NCI-H446 treated with DMSO at 0.1 percent for 48 hours (cell line): ENCODE data around the gene COMTD1.

Experiments
- DNase-seq: peaks from one replicate; lab custom pipeline; 2025; lab: John Stamatoyannopoulos, UW

Gene COMTD1

DNA sequence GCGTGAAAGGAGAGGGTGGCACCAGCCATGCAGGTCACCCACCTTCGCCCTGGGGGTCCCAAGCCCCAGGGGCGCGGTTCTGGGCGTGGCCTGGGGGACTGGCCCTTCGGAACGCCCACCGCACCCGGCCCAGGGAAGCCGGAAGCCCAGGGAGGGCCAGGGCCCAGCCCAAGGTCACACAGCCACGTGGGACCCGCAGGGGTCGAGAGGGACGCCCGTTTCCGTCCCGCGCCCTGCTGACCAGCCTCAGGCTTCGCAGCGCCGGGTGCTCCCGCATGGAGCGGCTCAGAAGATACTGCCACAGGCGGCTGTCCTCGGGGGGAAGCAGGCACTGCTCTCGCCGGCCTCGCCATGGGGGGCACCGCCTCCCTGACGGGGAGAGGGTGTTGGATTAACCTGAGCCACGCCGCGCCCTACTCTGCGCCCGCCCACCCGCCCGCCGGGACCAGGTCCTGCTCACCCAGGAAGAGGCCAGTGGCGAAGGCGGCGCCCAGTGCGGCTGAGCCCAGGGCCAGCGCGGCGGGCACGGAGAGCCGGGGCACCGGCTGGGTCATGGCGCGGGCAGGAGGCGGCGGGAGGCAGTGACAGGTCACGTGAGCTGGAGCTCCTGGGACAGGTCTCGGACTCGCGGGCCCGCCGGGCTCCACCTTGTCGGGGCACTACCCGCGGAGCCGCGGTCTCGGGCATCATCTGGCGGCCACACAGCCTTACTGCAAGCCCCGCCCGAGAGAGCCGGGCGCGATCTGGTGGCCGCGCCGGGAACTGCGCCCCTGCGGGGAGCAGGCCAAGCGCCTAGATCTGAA, at the start of gene COMTD1:
TSS of gene COMTD1 (minus strand) at position 583 of the 803 bp plus-strand sequence. CDS start at position 554, 29 bp downstream.
- peak; percentile 49 for DNase-seq

DNA sequence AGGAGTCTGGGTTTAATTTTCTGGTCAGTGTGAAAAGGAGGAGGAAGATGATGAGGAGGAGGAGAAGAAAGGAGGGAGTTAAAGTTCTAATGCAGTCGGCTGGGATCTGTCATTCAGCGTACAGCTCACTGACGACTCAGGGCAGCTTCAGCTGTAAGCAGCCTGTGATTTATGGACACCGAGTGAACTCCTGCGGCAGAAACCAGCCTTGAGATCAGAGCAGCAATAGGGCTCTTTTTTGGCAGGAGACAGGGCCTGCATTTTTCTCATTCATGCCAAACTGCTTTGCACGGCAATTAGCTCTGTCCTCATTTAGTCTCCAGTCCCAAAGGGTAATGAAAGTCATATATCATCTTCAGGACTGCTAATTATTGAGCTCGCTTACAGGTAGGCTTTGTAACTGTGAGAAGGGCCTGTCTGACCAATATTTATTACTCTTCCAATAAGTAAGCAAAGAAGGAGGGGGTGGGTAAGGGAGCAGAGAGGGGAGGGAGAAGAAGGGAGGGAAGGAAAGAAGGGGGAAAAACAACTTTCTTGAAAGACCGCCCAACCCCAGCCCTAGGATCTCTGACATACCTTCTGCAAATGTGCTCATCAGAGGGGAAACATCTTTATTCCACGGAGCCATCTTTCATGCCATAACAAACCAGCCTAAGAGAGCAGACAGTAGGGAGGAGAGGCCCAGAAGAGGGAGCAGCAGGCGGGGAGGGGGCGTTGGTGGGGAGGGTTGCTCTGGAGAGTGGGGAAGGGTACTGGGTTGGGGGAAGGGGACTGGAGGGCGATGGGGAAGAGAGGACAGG, 48.1 kb upstream of the COMTD1 start:
- peak; percentile 85 for DNase-seq

DNA sequence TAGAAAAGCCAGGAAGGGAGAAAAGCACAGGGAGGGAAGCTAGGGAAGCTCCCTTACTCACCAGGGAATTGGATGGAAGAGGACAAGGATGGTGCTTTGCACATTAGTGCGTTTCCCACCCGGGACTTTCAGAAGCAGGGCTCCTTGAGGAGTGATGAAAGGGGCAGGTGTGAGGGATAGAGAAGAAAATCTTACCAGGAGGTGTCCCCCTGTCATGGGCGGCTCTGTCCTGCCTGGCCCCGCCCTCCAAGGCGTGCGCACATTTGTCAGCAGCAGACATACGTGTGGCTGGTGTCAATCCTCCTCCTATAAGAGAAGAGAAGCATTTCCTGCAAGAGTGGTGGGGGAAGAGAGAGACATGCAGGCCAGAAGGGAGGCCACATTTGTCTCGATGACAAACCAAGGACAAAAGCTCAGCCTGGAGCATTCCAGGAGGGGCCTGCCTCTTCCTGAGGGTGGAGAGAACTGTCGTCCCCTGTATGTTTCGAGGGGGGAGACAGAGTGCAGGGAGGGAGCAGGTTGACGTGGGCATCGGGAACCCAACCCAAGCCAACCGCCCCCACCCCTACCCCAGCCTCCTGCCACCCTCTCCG, 47.4 kb upstream of the COMTD1 start:
- no peak for DNase-seq

DNA sequence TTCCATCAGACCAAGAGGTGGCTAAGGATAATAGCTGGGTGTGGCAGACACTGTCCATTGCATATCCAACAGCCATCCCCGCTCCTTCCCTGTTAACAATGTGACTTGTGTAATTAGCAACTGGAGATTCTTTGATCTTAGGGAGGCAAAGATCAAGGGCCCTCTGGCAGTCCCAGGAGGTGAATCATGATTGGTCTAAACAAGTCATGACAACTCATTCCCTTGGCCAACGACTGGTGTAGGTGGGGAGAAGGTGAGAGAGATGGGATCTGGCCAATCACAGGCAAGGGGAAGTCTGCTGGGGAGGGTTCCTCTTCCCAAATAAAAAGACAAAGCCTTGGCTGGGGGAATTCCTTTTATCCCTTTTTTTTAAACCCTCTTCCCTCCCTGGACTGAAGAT, 46.2 kb upstream of the COMTD1 start:
- no peak for DNase-seq

DNA sequence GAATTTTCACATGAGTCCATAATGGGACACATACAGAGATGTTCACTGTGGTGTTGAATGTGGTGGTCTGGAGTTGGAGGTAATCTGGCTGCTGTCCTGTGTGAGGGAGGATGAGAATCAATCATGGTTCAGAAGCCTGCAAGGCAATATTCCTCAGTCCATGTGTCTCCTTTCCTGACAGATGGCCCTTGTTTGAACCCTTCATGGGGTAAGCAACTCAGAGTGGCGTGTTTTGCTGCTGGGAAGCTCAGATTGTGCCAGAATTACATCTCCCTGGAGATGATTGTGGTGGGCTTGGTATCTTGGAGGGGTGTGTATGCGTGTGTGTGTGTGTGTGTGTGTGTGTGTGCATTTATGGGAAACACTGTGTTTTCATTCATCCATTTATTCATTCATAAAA, 44.5 kb upstream of the COMTD1 start:
- no peak for DNase-seq

DNA sequence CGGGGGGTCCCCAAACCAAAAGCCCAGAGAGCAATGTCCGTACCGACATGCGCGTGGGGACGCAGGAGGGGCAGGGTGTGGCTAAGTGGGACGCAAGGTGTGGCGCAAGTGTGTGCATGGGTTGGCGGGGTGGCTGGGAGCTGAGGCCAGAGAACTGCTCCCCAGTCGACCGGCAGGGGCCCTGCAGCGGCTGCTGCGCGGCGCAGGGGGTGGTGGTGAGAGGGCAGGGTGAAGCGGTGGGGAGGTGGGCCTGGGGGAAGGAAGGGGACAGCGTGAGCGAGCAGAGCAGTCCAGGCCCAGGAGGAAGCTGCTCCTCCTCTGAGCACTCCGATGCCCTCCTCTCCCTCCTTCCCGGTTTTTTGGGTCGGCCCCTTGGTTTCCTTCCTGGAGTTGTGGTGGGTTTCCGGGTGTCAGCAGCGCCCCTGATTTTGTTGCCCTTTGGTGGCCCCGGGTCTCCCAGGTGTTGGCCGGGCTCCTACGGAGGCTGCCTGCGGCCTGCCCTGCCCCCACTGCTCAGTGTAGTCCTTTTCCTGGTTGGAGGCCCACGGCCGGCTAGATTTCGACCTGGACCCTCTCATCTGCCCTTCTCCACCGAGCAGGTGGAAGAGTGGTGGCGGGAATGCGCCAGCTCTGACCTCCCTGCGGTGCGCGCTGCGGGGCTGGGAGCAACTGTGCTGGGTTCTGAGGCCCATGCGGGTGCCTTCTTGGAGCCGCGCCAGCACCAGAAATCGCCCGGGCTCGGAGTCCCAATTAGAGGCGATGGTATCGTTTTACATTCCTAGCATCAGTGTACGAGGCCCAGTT, 40.5 kb upstream of the COMTD1 start:
- no peak for DNase-seq

DNA sequence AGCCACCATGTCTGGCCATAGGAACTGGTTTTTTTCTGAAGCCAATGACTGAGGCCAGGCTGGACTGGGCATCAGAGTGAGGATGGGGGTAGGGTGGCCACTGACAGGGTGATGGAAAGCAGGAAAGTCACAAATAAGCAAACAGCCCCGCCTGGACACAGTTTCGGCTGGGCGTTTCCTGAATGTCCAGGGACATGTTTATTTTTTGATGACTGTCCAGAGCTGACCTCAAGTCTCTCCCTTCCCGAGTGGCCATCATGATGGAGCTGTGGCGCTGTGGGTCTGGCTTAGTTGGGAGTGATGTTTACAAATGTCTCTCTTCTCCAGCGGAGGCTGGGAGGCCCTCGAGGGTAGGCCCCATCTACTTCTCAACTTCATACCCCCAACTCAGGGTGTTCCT, 37.1 kb upstream of the COMTD1 start:
- no peak for DNase-seq

DNA sequence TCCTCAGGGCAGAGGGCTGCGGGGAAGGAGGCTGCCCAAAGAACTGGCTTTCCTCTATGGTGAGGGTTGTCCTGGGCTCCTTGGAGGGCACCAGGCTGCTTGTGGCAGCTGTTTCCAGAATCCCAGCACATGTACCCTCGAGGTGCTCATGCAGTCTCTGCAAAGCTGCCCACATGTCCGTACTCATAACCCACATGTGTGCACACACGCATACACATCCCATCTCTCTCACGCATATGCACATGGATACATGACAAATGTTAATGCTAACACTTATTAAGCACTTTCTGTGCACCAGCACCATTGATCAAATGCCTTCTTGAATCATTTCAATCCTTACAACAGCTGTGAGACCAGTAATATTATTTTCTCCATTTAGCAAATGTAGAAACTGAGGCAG, 36.3 kb upstream of the COMTD1 start:
- DNase-seq = no peak

DNA sequence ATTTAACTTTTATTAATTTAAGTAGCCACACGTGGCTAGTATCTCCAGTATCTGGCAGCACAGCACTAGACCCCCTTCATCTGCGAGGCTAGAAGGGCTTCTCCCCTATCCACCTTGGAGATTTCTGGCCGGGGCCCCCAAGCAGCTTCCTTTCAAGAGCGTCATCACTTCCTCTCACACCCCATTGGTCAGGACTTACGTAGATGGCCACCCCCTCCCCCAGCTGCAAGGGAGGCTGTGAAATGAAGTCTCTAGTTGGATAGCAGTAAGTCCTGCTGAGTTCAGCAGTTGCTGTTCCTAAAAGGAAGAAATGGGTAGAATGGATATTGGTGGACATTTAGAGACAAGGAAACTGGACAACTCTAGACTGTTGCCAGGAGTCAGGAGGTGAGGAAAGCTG, 33.8 kb upstream of the COMTD1 start:
- DNase-seq = no peak

DNA sequence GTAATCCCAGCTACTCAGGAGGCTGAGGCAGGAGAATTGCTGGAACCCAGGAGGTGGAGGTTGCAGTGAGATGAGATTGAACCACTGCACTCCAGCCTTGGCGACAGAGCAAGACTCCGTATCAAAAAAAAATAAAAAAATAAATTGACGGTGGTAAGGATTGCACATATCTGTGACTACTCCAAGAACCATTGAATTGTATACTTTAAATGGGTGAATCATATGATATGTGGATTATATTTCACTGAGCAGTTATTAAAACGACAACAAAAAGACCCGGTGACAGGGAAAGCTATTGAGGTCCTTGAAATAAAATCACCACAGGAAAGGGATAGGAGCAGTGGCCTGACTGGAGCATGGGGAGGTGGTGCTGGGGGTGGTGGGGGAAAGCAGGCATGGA, 31.2 kb upstream of the COMTD1 start:
- DNase-seq = no peak

DNA sequence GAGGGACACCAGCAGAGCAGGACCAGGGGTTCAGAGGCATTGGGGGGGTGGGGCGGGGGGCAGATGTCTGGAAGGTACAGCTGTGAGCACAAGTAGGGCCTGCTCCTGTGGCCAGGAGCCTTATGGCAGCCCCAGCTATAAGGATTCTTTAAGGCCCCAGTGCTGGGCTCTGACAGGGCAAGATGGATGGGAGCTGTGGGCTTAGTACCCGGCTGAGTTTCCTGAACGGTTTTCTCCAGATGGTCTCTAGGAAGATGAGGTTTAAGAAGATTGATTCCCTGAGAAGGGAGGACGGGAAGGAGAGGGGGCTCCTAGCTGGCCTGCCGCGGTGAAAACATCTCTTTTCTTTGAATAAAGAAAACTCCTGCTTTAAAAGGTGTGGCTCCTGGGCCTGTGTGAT, 30.1 kb upstream of the COMTD1 start:
- no peak for DNase-seq

DNA sequence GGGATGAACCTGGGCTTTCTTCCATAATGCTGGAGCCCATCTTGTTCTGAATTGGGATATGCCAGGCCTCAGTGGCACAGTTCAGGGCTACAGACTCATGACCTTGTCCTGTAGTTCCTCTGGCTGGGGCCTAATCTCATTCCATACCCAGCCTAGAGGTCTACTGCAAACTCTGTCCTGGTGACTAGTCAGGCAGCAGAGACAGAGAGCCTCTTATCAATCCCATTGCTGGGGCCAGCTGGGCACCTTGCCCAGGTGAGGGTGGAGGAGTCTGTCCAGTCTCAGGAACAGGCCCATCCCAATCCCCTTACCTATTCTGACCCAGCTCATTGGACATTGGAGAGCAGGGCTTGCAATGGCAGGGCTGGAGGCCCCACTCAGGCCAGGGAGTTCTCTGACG, 28.0 kb upstream of the COMTD1 start:
- no peak for DNase-seq

DNA sequence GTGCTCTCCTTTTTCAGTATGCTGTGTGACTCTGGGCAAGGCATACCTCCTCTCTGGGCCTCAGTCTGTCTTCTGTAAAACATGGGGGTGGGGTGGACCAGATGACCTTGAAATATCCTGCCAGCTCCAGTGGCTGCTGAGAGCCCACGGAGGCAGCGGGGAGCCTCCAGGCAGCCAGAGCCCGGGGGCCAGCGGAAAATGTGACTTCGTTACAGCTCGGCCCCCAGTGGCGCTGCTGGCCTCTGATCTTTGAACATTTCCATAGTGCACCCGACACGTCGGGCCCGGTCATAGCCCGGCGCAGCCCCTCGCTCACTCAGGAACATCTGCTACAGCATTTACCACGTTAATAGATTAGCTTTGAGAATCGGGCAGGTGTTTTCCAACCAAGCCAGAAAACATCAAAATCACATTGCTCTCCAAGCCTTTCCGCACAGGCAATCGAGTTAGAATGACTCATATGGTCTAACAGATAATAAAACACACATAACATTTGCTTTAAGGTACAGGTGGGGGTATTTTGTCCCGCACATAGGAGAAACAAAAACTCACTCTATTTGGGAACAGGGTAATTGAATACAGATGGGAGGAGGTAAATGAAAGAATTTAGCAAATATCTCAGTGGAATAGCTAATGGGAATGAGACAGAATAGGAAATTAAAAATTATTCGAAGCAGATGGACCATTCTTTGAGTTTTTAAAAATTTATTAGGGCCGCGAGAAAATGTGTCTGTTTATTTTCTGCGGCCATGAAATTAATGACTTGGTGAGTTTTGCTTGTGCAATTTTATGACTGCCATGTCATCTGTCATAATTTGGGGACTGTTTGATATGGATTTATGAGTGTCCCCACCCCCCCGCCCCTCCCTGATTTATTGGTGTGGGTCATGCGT, 26.3 kb upstream of the COMTD1 start:
- DNase-seq = no peak

DNA sequence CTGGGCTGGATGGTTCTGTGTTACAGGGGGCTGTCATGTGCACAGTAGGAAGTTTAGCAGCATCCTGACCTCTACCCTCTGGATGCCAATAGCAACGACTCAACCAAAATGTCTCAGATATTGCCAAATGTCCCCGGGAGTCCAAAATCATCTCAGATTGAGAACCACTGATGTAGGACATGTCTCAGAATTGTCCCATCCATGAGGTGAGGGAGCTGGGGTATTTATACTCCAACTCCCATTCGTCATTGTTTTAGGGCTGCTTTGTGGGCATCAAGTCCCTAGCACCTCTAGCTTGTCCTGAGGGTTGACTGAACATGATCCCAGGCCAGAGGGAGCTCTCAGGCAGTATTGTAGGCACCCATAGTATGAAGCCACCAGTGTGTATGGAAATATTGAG, 25.2 kb upstream of the COMTD1 start:
- DNase-seq = no peak

DNA sequence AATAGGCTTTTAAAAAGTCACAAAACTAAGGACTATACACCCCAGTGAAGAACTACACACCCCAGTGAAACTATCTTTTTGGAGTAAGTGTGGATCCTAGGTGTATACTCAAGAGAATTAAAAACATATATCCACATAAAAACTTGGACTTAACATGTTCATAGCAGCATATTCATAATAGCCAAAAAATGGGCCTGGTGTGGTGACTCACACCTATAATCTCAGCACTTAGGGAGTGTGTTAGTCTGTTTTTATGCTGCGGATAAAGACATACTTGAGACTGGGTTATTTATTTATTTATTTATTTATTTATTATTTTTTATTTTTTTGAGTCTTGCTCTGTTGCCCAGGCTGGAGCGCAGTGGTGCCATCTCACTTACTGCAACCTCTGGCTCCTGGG, 19.0 kb upstream of the COMTD1 start:
- no peak for DNase-seq

DNA sequence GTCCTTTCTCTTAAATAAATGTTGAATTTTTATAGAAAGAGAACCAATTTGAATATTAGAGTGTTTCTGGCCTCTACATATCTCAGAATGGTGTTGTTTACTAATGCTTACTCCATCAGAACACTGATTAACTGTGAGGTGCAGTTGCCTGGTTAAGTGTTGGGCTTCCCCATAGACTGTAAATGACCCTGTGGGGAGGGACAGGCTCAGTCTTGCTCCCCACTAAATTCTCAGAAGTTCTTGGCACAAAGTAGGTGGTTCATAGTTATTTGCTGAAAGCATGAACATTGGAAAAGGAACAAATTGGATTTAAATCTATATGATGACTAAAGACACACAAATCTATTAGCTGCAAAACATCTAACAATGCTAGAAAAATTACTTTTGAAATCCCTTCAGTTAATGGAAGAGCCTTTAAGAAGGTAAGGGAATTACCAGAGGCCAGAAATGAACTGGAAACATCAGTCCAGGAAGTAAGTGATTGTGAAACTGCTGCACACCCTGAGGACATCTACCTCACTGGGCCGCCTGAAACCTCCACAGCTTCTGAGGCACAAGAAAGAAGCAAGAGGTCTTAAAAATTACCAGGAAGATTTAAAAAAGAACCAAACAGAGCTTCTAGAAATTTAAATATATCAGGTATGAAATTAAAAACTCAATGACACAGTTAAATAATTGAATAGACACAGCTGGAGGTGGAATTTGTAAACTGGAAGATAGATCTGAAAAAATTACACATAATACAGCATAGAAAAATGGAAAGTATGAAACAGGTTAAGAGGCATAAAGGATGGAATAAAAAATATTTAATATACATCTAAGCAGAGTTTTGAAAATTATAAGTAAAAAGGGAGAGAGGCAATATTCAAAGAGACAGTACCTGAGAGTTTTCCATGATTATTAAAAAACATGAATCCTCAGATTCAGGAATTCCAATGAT, 17.8 kb upstream of the COMTD1 start:
- DNase-seq = no peak

DNA sequence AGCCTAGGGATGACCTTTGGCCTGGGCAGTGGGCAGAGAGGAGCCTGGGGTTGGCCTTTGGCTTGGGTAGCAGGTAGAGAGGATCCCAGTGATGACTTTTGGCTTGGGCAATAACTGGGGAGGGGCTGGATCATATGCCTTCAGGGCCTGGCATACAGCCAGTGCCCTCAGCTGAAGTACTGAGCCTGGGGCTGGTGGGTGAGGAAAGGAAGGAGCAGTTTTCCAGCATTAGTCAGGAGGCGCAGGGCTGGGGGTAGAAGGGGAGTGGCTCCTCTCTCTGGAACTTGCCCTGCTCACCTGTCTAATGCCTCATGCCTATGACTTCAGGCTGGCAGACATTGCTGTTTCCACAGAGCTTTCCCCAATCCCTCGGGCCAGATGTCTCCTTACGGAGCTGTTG, 15.2 kb upstream of the COMTD1 start:
- DNase-seq = no peak

DNA sequence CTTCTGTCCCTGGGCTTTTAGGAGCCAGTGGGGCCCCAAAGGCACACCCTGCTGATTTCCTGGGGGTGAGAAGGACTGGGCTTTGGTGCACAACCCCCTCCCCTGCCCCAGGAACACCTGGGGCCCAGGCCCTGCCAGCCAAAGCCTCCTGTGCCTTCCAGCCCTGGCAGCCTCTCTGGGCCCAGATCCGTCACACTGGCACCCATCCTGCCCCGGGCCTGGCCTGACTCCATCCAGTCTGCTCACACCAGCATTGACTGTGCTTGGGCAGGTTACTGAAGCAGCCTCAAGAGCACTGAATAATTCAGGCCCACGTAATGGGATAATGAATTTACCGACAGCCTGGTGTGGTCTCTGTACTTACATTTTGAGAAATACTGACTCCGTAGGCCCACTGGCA, 12.0 kb upstream of the COMTD1 start:
- peak; percentile 48 for DNase-seq

DNA sequence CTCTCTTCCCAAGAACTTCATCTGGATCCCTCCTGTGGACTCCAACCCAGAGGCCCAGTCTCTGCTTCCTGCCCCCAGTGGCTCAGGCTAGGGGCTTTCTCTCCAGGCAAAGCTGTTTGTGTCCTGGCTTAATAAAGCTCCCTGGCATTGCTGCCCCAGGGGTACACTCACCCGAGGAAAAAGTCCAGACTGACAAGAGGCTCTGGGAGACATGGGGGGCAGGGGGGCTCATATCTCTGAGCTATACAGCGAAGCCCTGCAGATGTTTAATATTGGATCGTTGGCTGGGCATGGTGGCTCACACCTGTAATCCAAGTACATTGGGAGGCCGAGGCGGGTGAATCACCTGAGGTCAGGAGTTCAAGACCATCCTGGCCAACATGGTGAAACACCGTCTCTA, 10.7 kb upstream of the COMTD1 start:
- DNase-seq = no peak
